Upper lobe of right lung (tissue), 1 donor: Measurements from ENCODE around the gene LRIF1. TPM values are rescaled to one million over a fixed set of nuclear protein-coding genes. Genes with fewer than 3 reads are reported as not detected.
A peak's percentile ranks its signal among the peaks of the same experiment; 100 is the strongest.

Source experiments
- ATAC-seq: fragments of 200-7000 bp; cut with Tn5 transposase; one replicate; pipeline ENCODE4 v1.9.1; 2020; ENCODE audit warnings: mild to moderate bottlenecking, moderate library complexity
- DNase-seq: peaks from one replicate; pipeline ENCODE4 v3.0.0-alpha.2; 2020
- H3K27ac ChIP-seq: fragments of 200-600 bp; one replicate; pipeline ENCODE4 v1.8.0; 2022
- H3K27me3 ChIP-seq: fragments of 200-600 bp; one replicate; pipeline ENCODE4 v1.8.0; 2022; ENCODE audit warnings: mild to moderate bottlenecking
- H3K36me3 ChIP-seq: fragments of 200-600 bp; one replicate; pipeline ENCODE4 v1.8.0; 2022
- H3K4me1 ChIP-seq: fragments of 200-600 bp; one replicate; pipeline ENCODE4 v1.8.0; 2022
- H3K4me3 ChIP-seq: fragments of 200-600 bp; one replicate; pipeline ENCODE4 v1.8.0; 2022; ENCODE audit warnings: mild to moderate bottlenecking
- H3K9me3 ChIP-seq: fragments of 200-600 bp; one replicate; pipeline ENCODE4 v1.8.0; 2022
- intact Hi-C: fragments of 100-400 bp; cut with DNase I; formaldehyde crosslinking; loops from one replicate; pipeline ENCODE4 v1.11.0; 2022
- total RNA-seq: library from RNA; stranded (reverse); fragmentation: NEBNext Ultra II Directional; extraction: Animal tissue kit (Norgen Biotek cat#: 25700); gene quantifications from one replicate; pipeline ENCODE4 v1.2.1, GENCODE V29; 2021
- TF ChIP-seq, protein P1 (sequence below): fragments of 200-600 bp; IDR thresholded peaks from one replicate; pipeline ENCODE4 v1.8.0; 2022; ENCODE audit warnings: antibody characterized with exemption
- donor health status: DM: no; HTN: yes; CAD: no; lungs with severe emphysema.

The LRIF1 gene
- total RNA-seq, 1 donor from 2014 or later, result 7.0 TPM

DNA sequence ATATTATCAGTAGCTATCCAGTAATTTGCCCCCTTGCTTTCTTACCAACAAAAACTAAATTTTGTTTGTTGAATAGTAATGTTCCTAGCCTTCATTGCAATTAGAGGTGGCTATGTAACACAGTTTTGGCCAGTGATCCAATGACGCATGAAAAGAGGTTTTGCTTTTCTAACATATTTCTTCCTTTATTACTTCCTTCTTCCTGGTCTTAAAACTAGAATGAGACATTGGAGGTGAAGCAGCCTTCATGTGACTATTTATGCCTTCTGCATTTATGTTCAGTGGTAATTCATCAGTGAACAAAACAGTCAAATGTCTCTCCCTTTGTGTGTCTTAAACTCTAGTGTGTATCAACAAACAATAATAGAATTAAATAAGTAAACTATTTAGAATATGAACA, 35.5 kb downstream of the LRIF1 start:
- no peak for ATAC-seq
- intact Hi-C loops, result no loop called here

DNA sequence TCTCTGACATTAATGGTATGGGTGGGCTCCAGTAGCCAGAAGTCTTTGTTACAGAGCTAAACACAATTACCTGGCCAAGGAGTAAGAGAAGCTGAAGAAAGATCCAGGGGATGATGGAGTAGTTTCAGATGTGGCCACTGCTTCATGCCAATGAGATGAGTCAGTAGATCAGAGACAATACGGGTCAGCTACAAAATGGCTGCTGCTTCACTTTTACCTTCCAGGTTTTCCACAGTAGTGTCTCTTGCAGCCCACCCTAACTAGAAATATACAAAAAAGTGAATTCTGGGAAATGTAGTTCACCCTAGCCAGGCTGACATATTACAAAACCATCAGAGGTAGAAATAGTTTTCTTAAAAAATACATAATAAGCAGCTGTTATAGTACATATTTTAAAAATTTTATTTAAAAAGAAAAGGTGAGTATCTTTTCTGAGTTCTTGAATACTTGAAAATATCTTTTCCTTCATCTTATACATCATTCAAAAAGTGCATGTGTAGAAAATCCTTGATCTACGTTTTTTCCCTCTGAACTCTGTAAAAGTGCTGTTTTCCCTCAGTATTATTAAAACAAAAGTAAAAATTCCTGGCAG, 36.1 kb downstream of the LRIF1 start:
- Histone ChIP-seq H3K27ac (no peak overlapping the region), H3K4me3 (no peak overlapping the region), H3K4me1 (no peaks in the 10 kb centered on the region), H3K27me3 (no peaks in the 10 kb centered on the region), H3K36me3 (no peaks in the 10 kb centered on the region), H3K9me3 (no peaks in the 10 kb centered on the region)
- TF ChIP-seq, protein P1, sequence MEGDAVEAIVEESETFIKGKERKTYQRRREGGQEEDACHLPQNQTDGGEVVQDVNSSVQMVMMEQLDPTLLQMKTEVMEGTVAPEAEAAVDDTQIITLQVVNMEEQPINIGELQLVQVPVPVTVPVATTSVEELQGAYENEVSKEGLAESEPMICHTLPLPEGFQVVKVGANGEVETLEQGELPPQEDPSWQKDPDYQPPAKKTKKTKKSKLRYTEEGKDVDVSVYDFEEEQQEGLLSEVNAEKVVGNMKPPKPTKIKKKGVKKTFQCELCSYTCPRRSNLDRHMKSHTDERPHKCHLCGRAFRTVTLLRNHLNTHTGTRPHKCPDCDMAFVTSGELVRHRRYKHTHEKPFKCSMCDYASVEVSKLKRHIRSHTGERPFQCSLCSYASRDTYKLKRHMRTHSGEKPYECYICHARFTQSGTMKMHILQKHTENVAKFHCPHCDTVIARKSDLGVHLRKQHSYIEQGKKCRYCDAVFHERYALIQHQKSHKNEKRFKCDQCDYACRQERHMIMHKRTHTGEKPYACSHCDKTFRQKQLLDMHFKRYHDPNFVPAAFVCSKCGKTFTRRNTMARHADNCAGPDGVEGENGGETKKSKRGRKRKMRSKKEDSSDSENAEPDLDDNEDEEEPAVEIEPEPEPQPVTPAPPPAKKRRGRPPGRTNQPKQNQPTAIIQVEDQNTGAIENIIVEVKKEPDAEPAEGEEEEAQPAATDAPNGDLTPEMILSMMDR, result no peak
- DNase-seq (no peak), ATAC-seq (no peak)
- intact Hi-C loops, result no loop called here

More for the DNA sequence above, 35.5 kb downstream of the LRIF1 start:
- no peak overlapping the region for H3K27ac ChIP-seq
- TF ChIP-seq, protein P1, result no peak
- no peaks in the 10 kb centered on the region for H3K27me3 ChIP-seq
- no peak for DNase-seq
- no peaks in the 10 kb centered on the region for H3K36me3 ChIP-seq
- no peaks in the 10 kb centered on the region for H3K4me1 ChIP-seq
- no peaks in the 10 kb centered on the region for H3K9me3 ChIP-seq
- no peak overlapping the region for H3K4me3 ChIP-seq

DNA sequence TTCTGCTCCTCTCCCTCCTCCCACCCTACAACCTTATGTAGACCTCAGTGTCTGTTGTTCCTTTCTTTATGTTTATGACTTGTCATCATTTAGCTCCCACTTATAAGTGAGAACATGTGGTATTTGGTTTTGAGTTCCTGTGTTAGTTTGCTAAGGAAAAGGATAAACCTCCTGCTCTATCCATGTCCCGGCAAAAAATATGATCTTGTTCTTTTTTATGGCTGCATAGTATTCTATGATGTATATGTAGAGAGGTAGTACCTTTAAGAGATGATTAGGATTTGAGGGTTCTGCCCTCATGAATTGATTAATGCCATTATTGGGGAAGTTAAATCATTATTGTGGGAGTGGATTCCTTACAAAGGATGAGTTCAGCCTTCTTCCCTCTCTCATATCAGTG, 41.8 kb downstream of the LRIF1 start:
- Histone ChIP-seq H3K9me3 (no peaks in the 10 kb centered on the region), H3K4me1 (no peaks in the 10 kb centered on the region), H3K27ac (no peak overlapping the region), H3K36me3 (no peaks in the 10 kb centered on the region), H3K4me3 (no peak overlapping the region), H3K27me3 (no peaks in the 10 kb centered on the region)
- DNase-seq (no peak), ATAC-seq (no peak)
- TF ChIP-seq, protein P1, result no peak
- intact Hi-C loops, result no loop called here

DNA sequence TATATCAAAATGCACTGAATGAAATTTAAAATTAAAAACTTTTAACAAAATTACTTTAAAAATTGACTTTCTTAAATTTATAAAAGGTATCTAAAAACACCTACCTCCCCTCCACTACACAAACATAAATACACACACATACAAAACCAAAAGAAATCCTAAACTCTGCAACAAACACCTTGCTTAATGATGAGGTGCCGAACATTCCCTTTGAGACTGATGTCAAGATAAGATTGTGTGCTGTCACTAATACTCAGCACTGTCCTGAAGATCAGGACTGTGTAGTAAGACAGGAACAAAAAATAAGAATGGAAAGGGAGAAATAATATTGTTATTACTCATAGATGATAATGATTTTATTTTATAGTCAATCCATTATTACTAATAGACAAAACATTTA, 45.7 kb downstream of the LRIF1 start:
- intact Hi-C loops, result no loop called here
- DNase-seq (no peak), ATAC-seq (no peak)
- no peaks in the 10 kb centered on the region for H3K27me3 ChIP-seq
- TF ChIP-seq, protein P1, result no peak
- no peak overlapping the region for H3K27ac ChIP-seq
- no peaks in the 10 kb centered on the region for H3K4me1 ChIP-seq
- no peak overlapping the region for H3K4me3 ChIP-seq
- H3K9me3 ChIP-seq, result no peaks in the 10 kb centered on the region
- no peaks in the 10 kb centered on the region for H3K36me3 ChIP-seq

DNA sequence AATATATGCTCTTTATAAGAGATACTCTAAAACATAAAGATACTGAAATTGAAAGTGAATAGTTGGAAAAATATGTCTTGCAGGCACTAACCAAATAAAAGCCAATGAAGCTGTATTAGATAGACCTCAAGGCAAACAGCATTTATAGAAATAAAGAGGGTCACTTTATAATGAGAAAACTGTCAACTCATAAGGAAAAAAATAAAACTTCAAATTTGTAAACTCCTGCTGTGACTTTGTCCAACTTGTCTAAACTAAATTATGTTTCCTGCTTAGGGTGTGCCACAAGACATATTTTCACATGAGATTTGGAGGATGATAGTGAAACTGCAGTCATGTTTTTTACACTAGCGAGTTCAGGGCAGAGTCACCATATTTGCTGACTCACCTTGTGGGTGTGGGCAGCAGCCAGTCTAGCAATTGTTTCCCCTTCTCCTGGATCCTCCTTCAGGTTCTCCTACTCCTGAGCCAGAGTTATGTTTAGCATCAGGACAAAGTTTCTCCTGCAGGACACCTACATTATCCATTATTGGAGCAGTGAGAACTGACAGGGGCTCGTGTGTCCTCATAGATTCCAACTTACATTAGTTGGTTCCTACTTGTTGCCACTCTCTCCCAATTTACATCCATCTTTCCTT, 46.9 kb downstream of the LRIF1 start:
- DNase-seq, result no peak
- intact Hi-C loops, result no loop called here
- H3K4me3 ChIP-seq, result no peak overlapping the region
- no peaks in the 10 kb centered on the region for H3K27me3 ChIP-seq
- no peak overlapping the region for H3K27ac ChIP-seq
- H3K36me3 ChIP-seq, result no peaks in the 10 kb centered on the region
- ATAC-seq, result peak; percentile 55
- H3K4me1 ChIP-seq, result no peaks in the 10 kb centered on the region
- TF ChIP-seq, protein P1, result no peak
- H3K9me3 ChIP-seq, result no peaks in the 10 kb centered on the region
